ENCODE results near the gene SH3BGR.

Gene SH3BGR

DNA sequence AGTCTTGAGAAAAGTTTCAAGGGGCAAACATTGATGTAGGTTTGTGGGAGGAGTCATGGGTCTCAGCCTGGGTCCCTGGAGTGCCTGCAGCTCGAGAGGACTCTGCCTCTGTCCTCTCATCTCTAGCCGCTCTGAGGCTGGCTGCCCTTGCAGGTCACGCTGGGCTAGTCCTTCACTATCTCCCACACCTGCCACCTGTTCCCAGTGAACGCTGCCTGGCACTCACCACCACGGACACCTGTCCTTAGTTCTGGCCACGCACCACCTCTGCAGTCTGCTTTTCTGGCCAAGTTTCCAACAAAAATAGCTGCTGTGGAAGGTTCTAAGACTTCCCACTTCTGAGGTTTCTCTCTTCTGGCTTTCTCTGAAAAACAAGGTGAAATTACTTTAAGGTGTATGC lies 52.5 kb downstream of the SH3BGR start:
- TF ChIP-seq CTCF (IDR thresholded peaks at IDR 0.05; ENCODE audit: low read depth, low read length, poor library complexity, severe bottlenecking) (no peak), EZH2phosphoT487 (IDR thresholded peaks at IDR 0.05; ENCODE audit: borderline replicate concordance, low read length) (no peak)
- Histone ChIP-seq H3K4me2 (ENCODE audit: low read length) (no peak overlapping the region), H3K4me1 (ENCODE audit: control insufficient read depth, low read length) (peaks cover 8% of the 10 kb centered on the region)

DNA sequence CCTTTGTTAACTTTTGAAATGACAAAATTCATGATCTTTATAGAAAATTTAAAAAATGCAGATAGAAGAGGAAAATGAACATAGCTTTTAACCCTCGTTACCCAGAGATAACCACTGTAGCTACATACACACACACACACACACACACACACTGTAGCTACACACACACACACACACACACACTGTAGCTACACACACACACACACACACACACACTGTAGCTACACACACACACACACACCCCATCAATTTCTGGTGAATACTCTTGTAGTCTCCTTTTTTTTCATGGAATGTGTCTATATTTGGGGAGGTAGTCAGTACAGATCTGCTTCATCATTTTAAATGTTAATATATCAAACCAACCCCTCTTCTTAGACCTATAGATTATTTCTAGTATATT lies 58.5 kb downstream of the SH3BGR start:
- H3K27ac ChIP-seq (ENCODE audit: low read depth, low read length), result no peak overlapping the region

More for the DNA sequence above, 52.5 kb downstream of the SH3BGR start:
- Histone ChIP-seq H3K27ac (ENCODE audit: low read depth, low read length) (no peak overlapping the region), H3F3A (ENCODE audit: control insufficient read depth, insufficient read depth) (no peaks in the 10 kb centered on the region), H3K27me3 (ENCODE audit: control insufficient read depth, low read length) (no peaks in the 10 kb centered on the region), H3K36me3 (ENCODE audit: control insufficient read depth, low read length) (no peaks in the 10 kb centered on the region), H3K9me3 (ENCODE audit: control insufficient read depth, insufficient read depth, low read length) (no peaks in the 10 kb centered on the region), H3K9me2 (replicated peaks; ENCODE audit: control insufficient read depth, low read length) (no peaks in the 10 kb centered on the region), H3K79me2 (ENCODE audit: control insufficient read depth, low read length) (no peaks in the 10 kb centered on the region), H4K20me1 (ENCODE audit: control insufficient read depth, insufficient read depth, low read depth, low read length) (no peaks in the 10 kb centered on the region), H3K4me3 (ENCODE audit: low read length) (no peak overlapping the region)

GRCh38 chr21:39511102-39511501 lies 59.3 kb downstream of the SH3BGR start:
- H3K36me3 ChIP-seq (ENCODE audit: control insufficient read depth, low read length), result no peaks in the 10 kb centered on the region
- H3K9me2 ChIP-seq (replicated peaks; ENCODE audit: control insufficient read depth, low read length), result no peaks in the 10 kb centered on the region
- H3K27me3 ChIP-seq (ENCODE audit: control insufficient read depth, low read length), result no peaks in the 10 kb centered on the region
- no peaks in the 10 kb centered on the region for H3F3A ChIP-seq (ENCODE audit: control insufficient read depth, insufficient read depth)
- no peak overlapping the region for H3K27ac ChIP-seq (ENCODE audit: low read depth, low read length)
- no peaks in the 10 kb centered on the region for H3K4me1 ChIP-seq (ENCODE audit: control insufficient read depth, low read length)
- no peak overlapping the region for H3K4me3 ChIP-seq (ENCODE audit: low read length)
- H3K9me3 ChIP-seq (ENCODE audit: control insufficient read depth, insufficient read depth, low read length), result no peaks in the 10 kb centered on the region
- H3K4me2 ChIP-seq (ENCODE audit: low read length), result no peak overlapping the region
- TF ChIP-seq EZH2phosphoT487 (IDR thresholded peaks at IDR 0.05; ENCODE audit: borderline replicate concordance, low read length), result no peak
- H3K79me2 ChIP-seq (ENCODE audit: control insufficient read depth, low read length), result no peaks in the 10 kb centered on the region
- no peaks in the 10 kb centered on the region for H4K20me1 ChIP-seq (ENCODE audit: control insufficient read depth, insufficient read depth, low read depth, low read length)

More for the DNA sequence above, 58.5 kb downstream of the SH3BGR start:
- no peak overlapping the region for H3K4me3 ChIP-seq (ENCODE audit: low read length)
- no peaks in the 10 kb centered on the region for H3K27me3 ChIP-seq (ENCODE audit: control insufficient read depth, low read length)
- TF ChIP-seq CTCF (IDR thresholded peaks at IDR 0.05; ENCODE audit: low read depth, low read length, poor library complexity, severe bottlenecking) (no peak), EZH2phosphoT487 (IDR thresholded peaks at IDR 0.05; ENCODE audit: borderline replicate concordance, low read length) (no peak)
- H3K9me3 ChIP-seq (ENCODE audit: control insufficient read depth, insufficient read depth, low read length), result no peaks in the 10 kb centered on the region
- H3K4me2 ChIP-seq (ENCODE audit: low read length), result no peak overlapping the region
- H3K4me1 ChIP-seq (ENCODE audit: control insufficient read depth, low read length), result no peaks in the 10 kb centered on the region
- H3K9me2 ChIP-seq (replicated peaks; ENCODE audit: control insufficient read depth, low read length), result no peaks in the 10 kb centered on the region
- no peaks in the 10 kb centered on the region for H3K36me3 ChIP-seq (ENCODE audit: control insufficient read depth, low read length)
- no peaks in the 10 kb centered on the region for H3K79me2 ChIP-seq (ENCODE audit: control insufficient read depth, low read length)
- no peaks in the 10 kb centered on the region for H4K20me1 ChIP-seq (ENCODE audit: control insufficient read depth, insufficient read depth, low read depth, low read length)
- no peaks in the 10 kb centered on the region for H3F3A ChIP-seq (ENCODE audit: control insufficient read depth, insufficient read depth)

- H3K9me2 ChIP-seq (replicated peaks; ENCODE audit: control insufficient read depth, low read length), result no peaks in the 10 kb centered on the region
- TF ChIP-seq EZH2phosphoT487 (IDR thresholded peaks at IDR 0.05; ENCODE audit: borderline replicate concordance, low read length) (no peak), CTCF (IDR thresholded peaks at IDR 0.05; ENCODE audit: low read depth, low read length, poor library complexity, severe bottlenecking) (no peak)
- no peaks in the 10 kb centered on the region for H3F3A ChIP-seq (ENCODE audit: control insufficient read depth, insufficient read depth)
- H3K36me3 ChIP-seq (ENCODE audit: control insufficient read depth, low read length), result no peaks in the 10 kb centered on the region
- no peaks in the 10 kb centered on the region for H4K20me1 ChIP-seq (ENCODE audit: control insufficient read depth, insufficient read depth, low read depth, low read length)
- no peaks in the 10 kb centered on the region for H3K4me1 ChIP-seq (ENCODE audit: control insufficient read depth, low read length)
- no peaks in the 10 kb centered on the region for H3K9me3 ChIP-seq (ENCODE audit: control insufficient read depth, insufficient read depth, low read length)
- H3K27me3 ChIP-seq (ENCODE audit: control insufficient read depth, low read length), result no peaks in the 10 kb centered on the region
- no peak overlapping the region for H3K4me2 ChIP-seq (ENCODE audit: low read length)
- H3K4me3 ChIP-seq (ENCODE audit: low read length), result no peak overlapping the region
- no peaks in the 10 kb centered on the region for H3K79me2 ChIP-seq (ENCODE audit: control insufficient read depth, low read length)
- H3K27ac ChIP-seq (ENCODE audit: low read depth, low read length), result no peak overlapping the region
These were observed 62.0 kb downstream of the SH3BGR start for GRCh38 chr21:39513735-39514134.
